ENCODE measurements around the gene ADORA2B. TPM values are rescaled to one million over a fixed set of nuclear protein-coding genes. Genes with fewer than 3 reads are reported as not detected.
A peak's percentile ranks its signal among the peaks of the same experiment; 100 is the strongest.

Gene ADORA2B
- total RNA-seq, 6 donors from 2014 or later = 4.2 to 18.8 (median 9.4) TPM

- TF ChIP-seq CTCF (IDR thresholded peaks at IDR 0.05) = peak in 5 of 6 experiments; percentile 43 to 67 (median 53)
- TF ChIP-seq EP300 (IDR thresholded peaks at IDR 0.05) = peak in 1 of 4 donors; percentile 5
- TF ChIP-seq POLR2AphosphoS5 (IDR thresholded peaks at IDR 0.05) = peak in 1 of 2 donors; percentile 57
- TF ChIP-seq POLR2A (IDR thresholded peaks at IDR 0.05) = no peak
- Histone ChIP-seq H3K9me3 (no peaks in the 10 kb centered on the region), H3K4me3 (no peak overlapping the region), H3K27me3 (no peaks in the 10 kb centered on the region), H3K36me3 (peaks cover 0 to 57% (median 12%) of the 10 kb centered on the region in 4 donors), H3K4me1 (peaks cover 23 to 45% (median 36%) of the 10 kb centered on the region in 4 donors), H3K27ac (peak overlapping the region in 2 of 4 donors; percentile 31 to 59)
- DNase-seq = no peak
- peak in 1 of 2 donors; percentile 44 for ATAC-seq (ENCODE audit: low FRiP score in 2 of 2)
- 43 to 52% methylated on average over 3 of the region's 3 CpGs for WGBS, 2 donors
Observed at GRCh38 chr17:16013943-16014407, 69.0 kb downstream of the ADORA2B start.

- WGBS, 2 donors = 64 to 82% methylated on average over 1 of the region's 1 CpG
- no peak for TF ChIP-seq POLR2A (IDR thresholded peaks at IDR 0.05)
- TF ChIP-seq CTCF (IDR thresholded peaks at IDR 0.05) = no peak
- no peak for TF ChIP-seq POLR2AphosphoS5 (IDR thresholded peaks at IDR 0.05)
- no peak for TF ChIP-seq EP300 (IDR thresholded peaks at IDR 0.05)
Observed at GRCh38 chr17:16019347-16019746, 74.4 kb downstream of the ADORA2B start.

GRCh38 chr17:16023881-16024280 is 79.0 kb downstream of the ADORA2B start:
- ATAC-seq (ENCODE audit: low FRiP score in 2 of 2) (no peak), DNase-seq (no peak)
- no peak overlapping the region for H3K27ac ChIP-seq
- H3K27me3 ChIP-seq = no peaks in the 10 kb centered on the region
- 70 to 72% methylated on average over 4 of the region's 4 CpGs for WGBS, 2 donors
- H3K4me1 ChIP-seq = peaks cover 0 to 16% (median 11%) of the 10 kb centered on the region in 4 donors
- TF ChIP-seq CTCF (IDR thresholded peaks at IDR 0.05) (no peak), POLR2AphosphoS5 (IDR thresholded peaks at IDR 0.05) (no peak), POLR2A (IDR thresholded peaks at IDR 0.05) (no peak), EP300 (IDR thresholded peaks at IDR 0.05) (no peak)
- no peak overlapping the region for H3K4me3 ChIP-seq
- H3K9me3 ChIP-seq = no peaks in the 10 kb centered on the region
- H3K36me3 ChIP-seq = peaks cover 25 to 81% (median 35%) of the 10 kb centered on the region in 4 donors

More at GRCh38 chr17:16019347-16019746, 74.4 kb downstream of the ADORA2B start:
- no peak overlapping the region for H3K27ac ChIP-seq
- ATAC-seq (ENCODE audit: low FRiP score in 2 of 2) = no peak
- peaks cover 0 to 64% (median 8%) of the 10 kb centered on the region in 4 donors for H3K36me3 ChIP-seq
- no peaks in the 10 kb centered on the region for H3K9me3 ChIP-seq
- DNase-seq = no peak
- H3K4me1 ChIP-seq = peaks cover 6 to 14% (median 7%) of the 10 kb centered on the region in 4 donors
- no peak overlapping the region for H3K4me3 ChIP-seq
- H3K27me3 ChIP-seq = no peaks in the 10 kb centered on the region

- peaks cover 25 to 85% (median 45%) of the 10 kb centered on the region in 4 donors for H3K36me3 ChIP-seq
- H3K27me3 ChIP-seq = no peaks in the 10 kb centered on the region
- DNase-seq = no peak
- WGBS, 2 donors = 92 to 100% methylated on average over 1 of the region's 1 CpG
- no peak for TF ChIP-seq CTCF (IDR thresholded peaks at IDR 0.05)
- TF ChIP-seq POLR2A (IDR thresholded peaks at IDR 0.05) = no peak
- no peak for TF ChIP-seq POLR2AphosphoS5 (IDR thresholded peaks at IDR 0.05)
- TF ChIP-seq EP300 (IDR thresholded peaks at IDR 0.05) = no peak
- no peak for ATAC-seq (ENCODE audit: low FRiP score in 2 of 2)
- H3K4me3 ChIP-seq = no peak overlapping the region
- H3K9me3 ChIP-seq = no peaks in the 10 kb centered on the region
- H3K27ac ChIP-seq = no peak overlapping the region
- peaks cover 0 to 16% (median 11%) of the 10 kb centered on the region in 4 donors for H3K4me1 ChIP-seq
Observed at GRCh38 chr17:16025202-16025601, 80.3 kb downstream of the ADORA2B start.

Other genes with a start within 250 kb of the ADORA2B start
- gene ZNF286A, start 245.4 kb upstream of the ADORA2B start, total RNA-seq = 10 to 100 TPM; 10.0 to 23.5 (median 14.7) TPM
- 1 to 10 TPM in 1 of 6 donors, under 1 TPM in 1, not detected in 4; 0.11 to 5.7 TPM for gene TBC1D26, start 212.8 kb upstream of the ADORA2B start, total RNA-seq
- gene ZSWIM7, start 54.6 kb downstream of the ADORA2B start, total RNA-seq = 10 to 100 TPM; 20.8 to 30.7 (median 23.4) TPM
- gene TTC19, start 54.7 kb downstream of the ADORA2B start, total RNA-seq = 100 to 1,000 TPM in 3 of 6 donors, 10 to 100 TPM in 3; 33.2 to 229 (median 92.9) TPM